Activated CD4-positive, alpha-beta T cell treated with anti-CD3 and anti-CD28 coated beads for 36 hours (primary cell): ENCODE data around the gene ZNF565. TPM values are rescaled to one million over a fixed set of nuclear protein-coding genes. Genes with fewer than 3 reads are reported as not detected.
"Not testable (repeated sequence)": the region's sequence is repeated elsewhere in the genome, so short reads cannot be mapped to it uniquely, and the experiment has no call there.

Experiments used
- ATAC-seq: fragments of 200-7000 bp; cut with Tn5 transposase; one replicate; pipeline ENCODE4 v1.10.0; 2021; ENCODE audit warnings: mild to moderate bottlenecking, moderate library complexity
- CTCF ChIA-PET: fragments of 350-600 bp; sonication (Branson Sonifier 250); formaldehyde crosslinking; loops from one replicate; lab custom pipeline; 2021; ENCODE audit warnings: antibody characterized with exemption; lab: Charles Lee
- POLR2A ChIA-PET: fragments of 350-600 bp; sonication (Branson Sonifier 250); formaldehyde crosslinking; loops from one replicate; lab custom pipeline; 2021; ENCODE audit warnings: antibody characterized with exemption, inconsistent platforms; lab: Charles Lee
- DNase-seq: peaks from one replicate; pipeline ENCODE4 v3.0.0-alpha.2; 2020
- H3K27ac Mint-ChIP-seq: one replicate; pipeline ENCODE4 v1.8.0; 2021; ENCODE audit warnings: mixed read lengths
- H3K27me3 Mint-ChIP-seq: one replicate; pipeline ENCODE4 v1.8.0; 2021; ENCODE audit warnings: mixed read lengths
- H3K36me3 Mint-ChIP-seq: one replicate; pipeline ENCODE4 v1.8.0; 2021; ENCODE audit warnings: low read depth, mixed read lengths
- H3K4me1 Mint-ChIP-seq: one replicate; pipeline ENCODE4 v1.8.0; 2021; ENCODE audit warnings: mixed read lengths
- H3K4me3 Mint-ChIP-seq: one replicate; pipeline ENCODE4 v1.8.0; 2021; ENCODE audit warnings: mild to moderate bottlenecking, moderate library complexity, mixed read lengths
- H3K9me3 Mint-ChIP-seq: one replicate; pipeline ENCODE4 v1.8.0; 2021; ENCODE audit warnings: low read depth, mixed read lengths
- intact Hi-C, 2 experiments: fragments of 100-400 bp; cut with DNase I in 1 of 2; cut with micrococcal nuclease in 1 of 2; formaldehyde crosslinking; loops; one replicate each; pipeline versions ENCODE4 v1.14.2 to v1.15.1; 2022 to 2024; cut with DNase I, micrococcal nuclease
- total RNA-seq, 2 experiments: library from RNA; stranded (reverse); gene quantifications; one replicate each; pipeline ENCODE4 v1.2.3, GENCODE V29; 2021

ZNF565 gene
- total RNA-seq, 2 experiments from 2014 or later = 2.8 to 2.9 TPM

GRCh38 chr19:36134867-36135266 lies 79.6 kb downstream of the ZNF565 start:
- H3K4me3 Mint-ChIP-seq, CTCF ChIA-PET, H3K9me3 Mint-ChIP-seq, H3K36me3 Mint-ChIP-seq, DNase-seq, POLR2A ChIA-PET, ATAC-seq, H3K27me3 Mint-ChIP-seq, H3K27ac Mint-ChIP-seq: not testable (repeated sequence)
- intact Hi-C loops = loop anchor here in 1 of 2 experiments (10.0 kb wide), 2 partner anchors 470 to 1180 kb away; partner anchors contain the start of gene ZNF382
- peaks cover 31% of the 10 kb centered on the region for H3K4me1 Mint-ChIP-seq

Other genes starting within 250 kb of the ZNF565 start
- gene SDHAF1, start 219.5 kb downstream of the ZNF565 start, total RNA-seq = 10 to 100 TPM; 16.0 to 19.2 TPM
- gene SYNE4, start 205.9 kb downstream of the ZNF565 start, total RNA-seq = 1 to 10 TPM; 1.6 to 1.7 TPM
- gene ALKBH6, start 200.5 kb downstream of the ZNF565 start, total RNA-seq = 10 to 100 TPM; 40.6 to 42.2 TPM
- gene CLIP3, start 181.8 kb downstream of the ZNF565 start, total RNA-seq = under 1 TPM; 0.16 to 0.42 TPM
- gene THAP8, start 160.4 kb downstream of the ZNF565 start, total RNA-seq = 1 to 10 TPM; 3.1 to 3.4 TPM
- 10 to 100 TPM; 13.6 to 14.3 TPM for gene WDR62, start 159.8 kb downstream of the ZNF565 start, total RNA-seq
- gene OVOL3, start 103.5 kb downstream of the ZNF565 start, total RNA-seq = not detected
- 10 to 100 TPM; 89.6 to 97.3 TPM for gene POLR2I, start 99.8 kb downstream of the ZNF565 start, total RNA-seq
- 100 to 1,000 TPM; 111 to 117 TPM for gene TBCB, start 99.2 kb downstream of the ZNF565 start, total RNA-seq
- 100 to 1,000 TPM; 345 to 452 TPM for gene CAPNS1, start 74.6 kb downstream of the ZNF565 start, total RNA-seq
- not detected for gene COX7A1, start 62.2 kb downstream of the ZNF565 start, total RNA-seq
- gene ZNF146, start 441 bp upstream of the ZNF565 start, total RNA-seq = 100 to 1,000 TPM; 105 to 111 TPM
- gene ZFP14, start 164.5 kb upstream of the ZNF565 start, total RNA-seq = 1 to 10 TPM; 1.4 to 1.8 TPM
- 1 to 10 TPM; 8.4 to 8.8 TPM for gene ZFP82, start 204.0 kb upstream of the ZNF565 start, total RNA-seq